Activated T-helper 9 cell treated with anti-CD3 and anti-CD28 coated beads, Interleukin-2, amount 50 U/mL, for 16 hours (primary cell): ENCODE measurements around the gene HSD17B11.
"Not testable (repeated sequence)": the region's sequence is repeated elsewhere in the genome, so short reads cannot be mapped to it uniquely, and the experiment has no call there.

Experiments
- DNase-seq: peaks from one replicate; pipeline ENCODE4 v3.0.0-alpha.2; 2020; ENCODE audit warnings: low read depth

The HSD17B11 gene

DNA sequence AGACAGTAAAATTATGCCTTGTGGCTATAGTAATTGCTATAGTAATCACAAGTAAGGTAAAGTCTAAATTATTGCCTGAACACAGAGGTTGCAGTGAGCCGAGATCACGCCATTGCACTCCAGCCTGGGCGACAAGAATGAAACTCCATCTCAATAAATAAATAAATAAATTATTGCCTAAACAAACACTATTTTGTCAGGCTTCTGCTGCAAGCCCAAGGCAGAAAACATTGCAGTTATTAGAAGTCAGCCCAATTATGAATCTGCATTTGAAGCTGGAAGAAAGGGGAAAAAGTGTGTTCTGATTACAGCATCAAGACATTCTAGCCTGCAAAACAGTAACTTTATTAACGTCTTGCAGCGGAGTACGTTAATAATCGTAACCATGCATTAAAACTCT, 85.4 kb downstream of the HSD17B11 start:
- no peak for DNase-seq

DNA sequence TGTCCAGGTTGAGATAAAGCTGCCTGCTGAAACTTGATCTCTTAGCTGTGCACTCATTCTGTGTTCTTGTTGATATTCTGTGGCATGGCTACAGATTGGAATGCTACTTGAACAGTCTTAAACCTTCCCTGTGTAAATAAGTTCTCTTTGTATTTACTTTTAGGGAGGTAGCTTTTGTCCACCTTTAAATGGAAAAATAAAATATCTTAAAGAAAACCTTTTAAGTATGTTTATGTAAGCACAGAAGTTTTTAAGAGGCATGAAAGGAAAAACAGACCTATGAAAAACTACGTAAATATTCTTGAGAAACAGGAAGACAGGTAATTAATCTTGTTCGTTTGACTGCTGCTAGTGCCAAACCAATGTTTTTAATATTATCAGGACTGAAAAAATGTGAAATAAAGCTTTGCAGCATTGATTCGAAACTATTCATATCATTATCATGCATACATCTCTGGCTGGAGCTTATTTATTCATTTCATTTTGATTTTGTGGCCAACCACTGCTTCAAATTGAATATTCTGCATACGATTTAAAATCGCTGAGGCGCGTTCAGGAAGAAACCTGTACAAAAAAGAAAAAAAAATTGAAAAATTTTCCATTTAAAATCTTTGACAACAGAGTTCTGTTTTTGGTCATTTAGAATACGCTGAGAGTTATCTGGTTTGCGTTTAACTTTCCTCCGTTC, 86.1 kb downstream of the HSD17B11 start:
- no peak for DNase-seq

DNA sequence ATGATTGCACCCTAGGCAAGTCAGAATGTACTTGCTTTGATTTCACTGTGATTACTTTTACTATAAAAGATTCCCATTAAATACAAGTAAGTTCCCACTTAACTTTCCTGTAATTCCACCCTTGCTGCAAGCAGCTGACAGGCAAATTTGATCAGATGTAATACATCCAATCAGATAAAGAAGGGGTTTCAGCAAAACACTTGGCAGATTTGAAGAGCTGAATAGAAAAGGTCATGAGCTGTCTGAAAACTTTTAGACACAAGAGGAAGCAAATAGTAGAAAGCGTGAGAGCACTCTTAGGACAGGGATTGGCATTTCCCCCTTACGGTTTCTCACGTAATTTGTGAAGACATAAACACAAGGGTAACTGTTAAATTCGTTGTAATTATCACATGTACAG, 91.1 kb downstream of the HSD17B11 start:
- DNase-seq: no peak

DNA sequence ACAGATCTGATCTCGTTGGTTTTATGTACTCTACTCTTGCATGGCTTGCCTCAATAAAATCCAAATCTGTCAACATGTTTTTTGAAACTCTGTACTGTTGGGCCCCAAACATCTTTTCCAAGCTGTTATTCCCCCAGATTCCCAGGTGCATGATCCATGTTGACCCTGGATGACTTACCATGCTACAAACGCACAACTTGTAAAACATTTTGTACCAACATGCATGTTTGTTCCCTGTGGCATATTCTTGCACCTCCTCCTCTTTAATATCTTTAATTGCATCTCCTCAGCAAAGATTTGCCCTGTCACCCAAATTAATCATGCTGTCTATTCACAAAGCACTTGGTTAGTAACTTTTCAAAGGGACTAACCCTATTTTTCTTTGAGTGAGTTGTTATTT, 92.6 kb downstream of the HSD17B11 start:
- DNase-seq: no peak

DNA sequence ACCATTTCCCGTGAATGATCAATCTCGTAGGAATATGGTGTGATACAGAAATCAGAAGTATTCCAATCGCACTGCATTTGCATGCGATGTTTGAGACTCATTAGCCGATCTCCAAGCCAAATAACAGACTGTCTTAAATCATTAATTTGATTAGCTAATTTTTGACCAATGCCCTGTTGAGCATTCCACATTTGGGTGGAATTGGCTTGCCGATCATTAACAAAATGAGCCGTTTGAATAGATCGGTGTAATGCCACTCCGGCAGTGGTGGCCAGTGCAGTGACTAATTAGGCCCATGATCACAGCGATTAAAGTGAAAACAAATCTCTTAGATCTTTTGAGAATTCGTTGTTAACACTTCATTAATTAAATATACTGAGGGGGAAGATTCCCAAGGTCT, 96.1 kb downstream of the HSD17B11 start:
- DNase-seq: not testable (repeated sequence)

DNA sequence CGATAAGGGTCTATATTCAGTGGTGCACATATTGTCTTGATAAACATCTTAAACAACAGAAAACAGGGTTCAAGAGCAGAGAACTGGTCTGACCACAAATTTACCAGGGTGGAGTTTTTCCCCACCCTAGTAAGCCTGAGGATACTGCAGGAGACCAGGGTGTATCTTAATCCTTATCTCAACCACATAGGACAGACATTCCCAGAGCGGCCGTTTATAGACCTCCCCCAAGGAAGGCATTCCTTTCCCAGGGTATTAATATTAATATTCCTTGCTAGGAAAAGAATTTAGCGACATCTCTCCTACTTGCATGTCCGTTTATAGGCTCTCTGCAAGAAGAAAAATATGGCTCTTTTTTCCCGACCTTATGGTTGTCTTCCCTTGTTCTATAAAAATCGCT, 97.1 kb downstream of the HSD17B11 start:
- DNase-seq: not testable (repeated sequence)

DNA sequence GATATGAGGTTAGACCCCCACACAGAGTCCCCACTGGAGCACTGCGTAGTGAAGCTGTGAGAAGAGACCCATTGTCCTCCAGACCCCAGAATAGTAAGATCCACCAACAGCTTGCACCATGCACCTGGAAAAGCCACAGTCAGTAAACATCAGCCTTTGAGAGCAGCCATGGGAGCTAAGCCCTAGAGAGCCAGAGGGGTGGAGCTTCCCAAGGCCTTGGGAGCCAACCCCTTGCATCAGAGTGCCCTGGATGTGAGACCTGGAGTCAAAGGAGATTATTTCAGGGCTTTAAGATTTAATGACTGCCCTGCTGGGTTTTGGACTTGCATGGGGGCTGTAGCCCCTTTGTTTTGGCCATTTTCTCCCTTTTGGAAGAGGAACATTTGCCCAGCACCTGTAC, 104.0 kb downstream of the HSD17B11 start:
- no peak for DNase-seq
